B cell (primary cell): ENCODE results near the gene MOK. TPM values are rescaled to one million over a fixed set of nuclear protein-coding genes. Genes with fewer than 3 reads are reported as not detected.

Source experiments
- ATAC-seq: fragments of 200-7000 bp; cut with Tn5 transposase; one replicate; pipeline ENCODE4 v1.10.0; 2021; ENCODE audit warnings: low read depth, mild to moderate bottlenecking, moderate number of reproducible peaks, moderate library complexity
- CTCF ChIA-PET: fragments of 350-600 bp; sonication (Branson Sonifier 250); formaldehyde crosslinking; loops from one replicate; lab custom pipeline; 2021; ENCODE audit warnings: antibody characterized with exemption, inconsistent platforms; lab: Charles Lee
- POLR2A ChIA-PET: fragments of 350-600 bp; sonication (Branson Sonifier 250); formaldehyde crosslinking; loops from one replicate; lab custom pipeline; 2021; ENCODE audit warnings: antibody characterized with exemption; lab: Charles Lee
- DNase-seq: peaks from one replicate; pipeline ENCODE4 v3.0.0; 2013
- H2AFZ ChIP-seq: 2 replicates; pipeline ENCODE4 v1.6.1; 2012; ENCODE audit warnings: mild to moderate bottlenecking, low read depth, low read length; ENCODE audit not compliant: insufficient read depth, poor library complexity, severe bottlenecking
- H3K27ac ChIP-seq, 2 donors: 1 replicate in 1 of 2; 2 replicates in 1 of 2; pipeline ENCODE4 v1.5.1; 2012 to 2013; ENCODE audit warnings: low read length in 2 of 2, mild to moderate bottlenecking in 2 of 2, moderate library complexity in 1 of 2
- H3K27me3 ChIP-seq, 4 experiments: fragments of 200-600 bp in 1 of 4; sonication (generic) in 1 of 4; replicated peaks in 1 of 4; 1 replicate in 2 of 4; 2 replicates in 2 of 4; pipeline versions ENCODE4 v1.6.1 to v1.7.0; 2013 to 2016; ENCODE audit warnings: low read length in 3 of 4, mild to moderate bottlenecking in 2 of 4, mixed read lengths in 1 of 4, moderate library complexity in 1 of 4; ENCODE audit not compliant: insufficient read depth in 4 of 4, control insufficient read depth in 3 of 4; ENCODE audit errors: control extremely low read depth in 1 of 4
- H3K36me3 ChIP-seq, 2 experiments: replicated peaks in 1 of 2; 1 replicate in 1 of 2; 2 replicates in 1 of 2; pipeline versions ENCODE4 v1.6.1 to v1.7.1; 2013; ENCODE audit warnings: low read length in 1 of 2; ENCODE audit not compliant: insufficient read depth in 2 of 2, control insufficient read depth in 1 of 2; ENCODE audit errors: control extremely low read depth in 1 of 2, extremely low read depth in 1 of 2
- H3K4me1 ChIP-seq, 2 donors: fragments of 200-600 bp in 1 of 2; sonication (generic) in 1 of 2; 1 replicate in 1 of 2; 2 replicates in 1 of 2; pipeline versions ENCODE4 v1.5.1 to v1.6.1; 2013 to 2017; ENCODE audit warnings: low read length in 2 of 2; ENCODE audit not compliant: control insufficient read depth in 2 of 2, insufficient read depth in 2 of 2
- H3K4me2 ChIP-seq: replicated peaks from 2 replicates; pipeline ENCODE3; 2012; ENCODE audit warnings: mild to moderate bottlenecking, low read depth, low read length; ENCODE audit not compliant: poor library complexity, severe bottlenecking
- H3K4me3 ChIP-seq, 5 experiments: fragments of 200-600 bp in 1 of 5; sonication (generic) in 1 of 5; 1 replicate in 3 of 5; 2 replicates in 2 of 5; pipeline versions ENCODE4 v1.5.1 to v1.7.0; 2011 to 2016; ENCODE audit warnings: low read length in 4 of 5, mild to moderate bottlenecking in 4 of 5, low read depth in 2 of 5, control low read depth in 1 of 5, moderate library complexity in 1 of 5; ENCODE audit not compliant: insufficient read depth in 1 of 5; ENCODE audit errors: control extremely low read depth in 1 of 5, extremely low read depth in 1 of 5
- H3K79me2 ChIP-seq: fragments of 200-600 bp; sonication (generic); one replicate; pipeline ENCODE4 v1.6.0; 2016; ENCODE audit warnings: low read length; ENCODE audit not compliant: control insufficient read depth, insufficient read depth
- H3K9ac ChIP-seq: fragments of 200-600 bp; sonication (generic); 2 replicates; pipeline ENCODE4 v1.6.1; 2017; ENCODE audit warnings: mild to moderate bottlenecking, low read length, moderate library complexity
- H3K9me3 ChIP-seq, 3 donors: one replicate each; pipeline versions ENCODE4 v1.6.1 to v1.7.1; 2013; ENCODE audit warnings: low read length in 2 of 3; ENCODE audit not compliant: control insufficient read depth in 2 of 3, insufficient read depth in 1 of 3; ENCODE audit errors: control extremely low read depth in 1 of 3
- H4K20me1 ChIP-seq: 2 replicates; pipeline ENCODE4 v1.6.0; 2012; ENCODE audit warnings: mild to moderate bottlenecking, low read length; ENCODE audit not compliant: insufficient read depth, control insufficient read depth, poor library complexity, severe bottlenecking
- H3K27ac Mint-ChIP-seq: one replicate; pipeline ENCODE4 v1.8.0; 2021; ENCODE audit warnings: mixed read lengths
- H3K27me3 Mint-ChIP-seq: one replicate; pipeline ENCODE4 v1.8.0; 2021; ENCODE audit warnings: mixed read lengths
- H3K4me1 Mint-ChIP-seq: one replicate; pipeline ENCODE4 v1.8.0; 2021; ENCODE audit warnings: mixed read lengths
- H3K4me3 Mint-ChIP-seq: one replicate; pipeline ENCODE4 v1.8.0; 2021; ENCODE audit warnings: mixed read lengths
- H3K9me3 Mint-ChIP-seq: one replicate; pipeline ENCODE4 v1.8.0; 2022; ENCODE audit warnings: mixed read lengths; ENCODE audit not compliant: insufficient read depth
- EZH2 ChIP-seq: IDR thresholded peaks from 2 replicates; pipeline ENCODE4 v1.6.1; 2012; ENCODE audit warnings: borderline replicate concordance, low read depth, mild to moderate bottlenecking, moderate library complexity, low read length; ENCODE audit not compliant: insufficient read depth, poor library complexity, severe bottlenecking
- WGBS: methylation state at CpG from one replicate; pipeline ENCODE4 v1.1.5; 2013; ENCODE audit warnings: missing lambda C conversion rate; ENCODE audit not compliant: insufficient coverage; 5-methylcytosine and 5-hydroxymethylcytosine counted together
- intact Hi-C: fragments of 100-400 bp; cut with micrococcal nuclease; formaldehyde crosslinking; loops from one replicate; pipeline ENCODE4 v1.10.0; 2022
- polyA plus RNA-seq: library from polyadenylated mRNA; depleted of rRNA; stranded (reverse); fragments of >200 nt; gene quantifications from 2 replicates; pipeline ENCODE4 v1.2.3, GENCODE V29; 2012
- total RNA-seq, 2 donors: library from RNA; stranded (reverse); fragments of 120-200 nt in 1 of 2; gene quantifications; 1 replicate in 1 of 2; 2 replicates in 1 of 2; pipeline versions ENCODE4 v1.2.3 to v1.2.4, GENCODE V29; 2013 to 2022
- TF ChIP-seq, protein P1 (sequence below): fragments of 200-600 bp; IDR thresholded peaks from one replicate; pipeline ENCODE4 v1.8.0; 2022; ENCODE audit warnings: antibody characterized with exemption, mild to moderate bottlenecking

The MOK gene
- total and polyA plus RNA-seq, 2 donors (not counting 1 experiment from before 2014, with no cell fraction given) = 1.2 to 3.0 TPM

DNA sequence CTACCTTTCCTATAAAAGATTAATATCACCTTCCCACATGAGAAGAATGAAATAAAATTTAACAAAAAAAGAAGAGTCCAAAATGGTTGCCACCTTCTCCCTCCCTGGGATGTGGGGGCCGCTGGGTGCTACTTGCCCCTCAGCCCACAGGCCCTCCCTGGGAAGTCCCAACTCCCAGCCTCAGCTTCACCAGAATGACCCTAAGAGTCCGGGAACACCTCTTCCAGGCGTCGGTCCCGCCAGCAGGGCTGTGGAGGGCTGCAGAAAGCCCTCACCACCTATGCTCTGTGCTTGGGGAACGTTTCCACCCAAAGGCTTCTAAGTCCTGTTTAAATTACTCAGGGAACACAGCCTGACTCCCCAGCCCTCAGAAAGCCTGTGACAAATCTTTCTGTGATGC lies 71.9 kb downstream of the MOK start:
- Histone ChIP-seq H3K27me3 (no peaks in the 10 kb centered on the region), H3K9me3 (peaks cover 0 to 2% (median 0%) of the 10 kb centered on the region in 3 donors), H2AFZ (no peak overlapping the region), H3K4me1 (peaks cover 0 to 6% of the 10 kb centered on the region in 2 donors), H3K4me3 (no peak overlapping the region), H3K36me3 (no peaks in the 10 kb centered on the region), H3K27ac (no peak overlapping the region), H4K20me1 (no peaks in the 10 kb centered on the region), H3K9ac (no peak overlapping the region), H3K4me2 (no peak overlapping the region), H3K79me2 (no peaks in the 10 kb centered on the region)
- no peak for DNase-seq
- H3K27me3 Mint-ChIP-seq = no peaks in the 10 kb centered on the region
- no peaks in the 10 kb centered on the region for H3K9me3 Mint-ChIP-seq
- intact Hi-C loops = no loop called here
- no peak overlapping the region for H3K27ac Mint-ChIP-seq
- H3K4me1 Mint-ChIP-seq = no peaks in the 10 kb centered on the region
- WGBS = 95% methylated on average over 6 of the region's 6 CpGs
- no peak for TF ChIP-seq EZH2
- TF ChIP-seq, protein P1, sequence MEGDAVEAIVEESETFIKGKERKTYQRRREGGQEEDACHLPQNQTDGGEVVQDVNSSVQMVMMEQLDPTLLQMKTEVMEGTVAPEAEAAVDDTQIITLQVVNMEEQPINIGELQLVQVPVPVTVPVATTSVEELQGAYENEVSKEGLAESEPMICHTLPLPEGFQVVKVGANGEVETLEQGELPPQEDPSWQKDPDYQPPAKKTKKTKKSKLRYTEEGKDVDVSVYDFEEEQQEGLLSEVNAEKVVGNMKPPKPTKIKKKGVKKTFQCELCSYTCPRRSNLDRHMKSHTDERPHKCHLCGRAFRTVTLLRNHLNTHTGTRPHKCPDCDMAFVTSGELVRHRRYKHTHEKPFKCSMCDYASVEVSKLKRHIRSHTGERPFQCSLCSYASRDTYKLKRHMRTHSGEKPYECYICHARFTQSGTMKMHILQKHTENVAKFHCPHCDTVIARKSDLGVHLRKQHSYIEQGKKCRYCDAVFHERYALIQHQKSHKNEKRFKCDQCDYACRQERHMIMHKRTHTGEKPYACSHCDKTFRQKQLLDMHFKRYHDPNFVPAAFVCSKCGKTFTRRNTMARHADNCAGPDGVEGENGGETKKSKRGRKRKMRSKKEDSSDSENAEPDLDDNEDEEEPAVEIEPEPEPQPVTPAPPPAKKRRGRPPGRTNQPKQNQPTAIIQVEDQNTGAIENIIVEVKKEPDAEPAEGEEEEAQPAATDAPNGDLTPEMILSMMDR = no peak
- H3K4me3 Mint-ChIP-seq = no peak overlapping the region
- no peak for ATAC-seq
- ChIA-PET POLR2A (interaction anchor here (0.6 kb wide), 1 partner anchor 31 kb away, joined by 5 read pairs; no protein-coding TSS in a partner anchor), CTCF (no interaction called here)

DNA sequence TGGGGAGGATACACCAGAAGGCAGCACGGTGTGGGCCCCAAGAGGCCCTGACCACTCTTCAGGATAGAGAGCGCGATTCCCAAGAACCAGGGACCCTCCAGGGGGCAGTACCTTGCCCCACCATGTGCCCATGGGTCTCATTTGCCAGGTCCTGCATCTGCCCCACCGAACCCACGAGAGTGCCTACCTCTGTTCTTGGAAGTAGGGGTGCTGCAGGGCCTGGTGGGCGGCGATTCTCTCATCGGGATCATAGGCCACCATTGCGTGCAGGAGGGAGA lies 72.7 kb downstream of the MOK start:
- Mint-ChIP-seq H3K4me3 (no peak overlapping the region), H3K27ac (no peak overlapping the region), H3K4me1 (no peaks in the 10 kb centered on the region), H3K9me3 (no peaks in the 10 kb centered on the region), H3K27me3 (no peaks in the 10 kb centered on the region)
- TF ChIP-seq EZH2 = no peak
- TF ChIP-seq, protein P1 = no peak
- Histone ChIP-seq H3K27me3 (no peaks in the 10 kb centered on the region), H3K9me3 (peaks cover 0 to 2% (median 0%) of the 10 kb centered on the region in 3 donors), H4K20me1 (no peaks in the 10 kb centered on the region), H3K9ac (no peak overlapping the region), H2AFZ (no peak overlapping the region), H3K4me1 (peaks cover 0 to 6% of the 10 kb centered on the region in 2 donors), H3K36me3 (no peaks in the 10 kb centered on the region), H3K79me2 (no peaks in the 10 kb centered on the region), H3K4me2 (no peak overlapping the region), H3K4me3 (no peak overlapping the region), H3K27ac (no peak overlapping the region)
- ATAC-seq (no peak), DNase-seq (no peak)
- ChIA-PET POLR2A (no interaction called here), CTCF (no interaction called here)
- 89% methylated on average over 5 of the region's 9 CpGs for WGBS
- intact Hi-C loops = no loop called here
